ENCODE results near the gene MS4A5. TPM values are rescaled to one million over a fixed set of nuclear protein-coding genes. Genes with fewer than 3 reads are reported as not detected.

MS4A5 gene
- total RNA-seq (2013; cell fraction: nucleolus; rRNA removed), result not detected in 2 replicates
- total RNA-seq (2014; rRNA removed) (not detected in 2 replicates), total RNA-seq (2014; rRNA removed; fragmentation: Illumina TruSeq; extraction: Trizol) (not detected in 2 replicates), total RNA-seq (2021) (not detected in 2 replicates), polyA plus RNA-seq (2011; rRNA removed) (not detected in 2 replicates), polyA plus RNA-seq (2014; fragmentation: Illumina TruSeq; extraction: Trizol) (not detected in 2 replicates), polyA plus RNA-seq (2014; fragmentation: Nextera tagmentation; extraction: Ambion mirVana) (not detected), polyA plus RNA-seq (2014; rRNA removed) (not detected in 2 replicates), polyA plus RNA-seq (2016; fragmentation: Nextera tagmentation; extraction: Ambion mirVana) (not detected), polyA minus RNA-seq (2011; rRNA and poly(A)+ RNA removed) (not detected in 2 replicates), Bru-seq, nascent RNA (percentile 15 among the genes with signal in this experiment), BruChase-seq, experiment 1, labeled RNA remaining after a 6-hour chase (percentile 9 among the genes with signal in this experiment), BruChase-seq, experiment 2, labeled RNA remaining after a 2-hour chase (percentile 17 among the genes with signal in this experiment)
- not detected for polyA plus RNA-seq (2011; ENCODE audit: low read depth)
- not detected in 2 replicates for polyA plus RNA-seq (2011; cell fraction: cytosol; rRNA removed)
- polyA plus RNA-seq (2011; cell fraction: nucleus; rRNA removed), result not detected in 2 replicates
- polyA plus RNA-seq (2012), result not detected in 2 replicates
- not detected in 2 replicates for polyA minus RNA-seq (2011; cell fraction: cytosol; rRNA and poly(A)+ RNA removed)
- not detected in 2 replicates for polyA minus RNA-seq (2011; cell fraction: nucleus; rRNA and poly(A)+ RNA removed)
- long read RNA-seq, experiment 1, result 0 reads
- long read RNA-seq, experiment 2, result 0 reads

GRCh38 chr11:60429272-60429671 lies at the start of gene MS4A5:
MS4A5 (plus strand) TSS chr11:60429572; CDS start chr11:60429675, 103 bp downstream.
- DNase-seq (ENCODE audit: low read depth, low spot score) (no peak), FAIRE-seq (no peak), ATAC-seq (no peak)
- ChIA-PET POLR2A (no interaction called here), SMC1A (ENCODE audit: uncharacterized antibody, unreplicated experiment) (no interaction called here), CTCF (no interaction called here), RAD21 (ENCODE audit: unreplicated experiment) (no interaction called here)
- no peaks in the 10 kb centered on the region for H3K36me3 ChIP-seq (ENCODE audit: control insufficient read depth in 2 of 2, insufficient read depth in 2 of 2, low read length in 1 of 2)
- H3K4me3 ChIP-seq, result no peak within 1 kb of the TSS
- H3K27ac ChIP-seq (ENCODE audit: control insufficient read depth, insufficient read depth), result no peak within 1 kb of the TSS
- no peaks in the 10 kb centered on the region for H4K20me1 ChIP-seq (ENCODE audit: control insufficient read depth, insufficient read depth)
- H3K9me3 ChIP-seq (replicated peaks; ENCODE audit: control insufficient read depth, insufficient read depth, low read length), result no peaks in the 10 kb centered on the region
- no peak within 1 kb of the TSS for H2AFZ ChIP-seq (ENCODE audit: control insufficient read depth, low read depth, low read length)
- no peak within 1 kb of the TSS for H3K4me2 ChIP-seq (ENCODE audit: control insufficient read depth, insufficient read depth)
- no TSS peak for BruUV-seq (replicated peaks)
- H3K9ac ChIP-seq (ENCODE audit: control insufficient read depth, insufficient read depth, low read length), result no peak within 1 kb of the TSS
- no peaks in the 10 kb centered on the region for H3K79me2 ChIP-seq (ENCODE audit: control insufficient read depth, insufficient read depth, low read length)
- intact Hi-C loops (cut with micrococcal nuclease; ENCODE audit: unreplicated experiment), result no loop called here
- no peaks in the 10 kb centered on the region for H3K4me1 ChIP-seq (ENCODE audit: control insufficient read depth, insufficient read depth, low read length)
- no peaks in the 10 kb centered on the region for H3K27me3 ChIP-seq (replicated peaks in 1 of 2; ENCODE audit: control insufficient read depth in 2 of 2, insufficient read depth in 2 of 2, low read length in 1 of 2)
- in situ Hi-C loops (cut with MboI), result no loop called here
- WGBS (ENCODE audit: insufficient coverage, insufficient replicate concordance, low lambda C conversion rate, missing lambda C conversion rate), result 95% methylated on average over 5 of the region's 5 CpGs
- TF ChIP-seq CHD2 (IDR thresholded peaks at IDR 0.05; ENCODE audit: borderline replicate concordance, low read depth, low read length) (no peak), ZBTB33 (IDR thresholded peaks at IDR 0.05) (no peak), JUND (IDR thresholded peaks at IDR 0.05; ENCODE audit: low read depth, low read length) (no peak), E2F8 (IDR thresholded peaks at IDR 0.05; ENCODE audit: low read depth, partially characterized antibody) (no peak), CEBPB (IDR thresholded peaks at IDR 0.05; ENCODE audit: borderline replicate concordance in 1 of 2, low read depth in 2 of 2, low read length in 2 of 2) (no peak), TCF12 (IDR thresholded peaks at IDR 0.05; ENCODE audit: low read depth, low read length) (no peak), ZBTB4 (CRISPR knock-in tag; IDR thresholded peaks at IDR 0.05) (no peak), SMARCA5 (IDR thresholded peaks at IDR 0.05) (no peak), SUZ12 (IDR thresholded peaks at IDR 0.05; ENCODE audit: unreplicated experiment) (no peak), STAT1 (conservative IDR thresholded peaks at IDR 0.05) (no peak)
- TF ChIP-seq, protein P1, sequence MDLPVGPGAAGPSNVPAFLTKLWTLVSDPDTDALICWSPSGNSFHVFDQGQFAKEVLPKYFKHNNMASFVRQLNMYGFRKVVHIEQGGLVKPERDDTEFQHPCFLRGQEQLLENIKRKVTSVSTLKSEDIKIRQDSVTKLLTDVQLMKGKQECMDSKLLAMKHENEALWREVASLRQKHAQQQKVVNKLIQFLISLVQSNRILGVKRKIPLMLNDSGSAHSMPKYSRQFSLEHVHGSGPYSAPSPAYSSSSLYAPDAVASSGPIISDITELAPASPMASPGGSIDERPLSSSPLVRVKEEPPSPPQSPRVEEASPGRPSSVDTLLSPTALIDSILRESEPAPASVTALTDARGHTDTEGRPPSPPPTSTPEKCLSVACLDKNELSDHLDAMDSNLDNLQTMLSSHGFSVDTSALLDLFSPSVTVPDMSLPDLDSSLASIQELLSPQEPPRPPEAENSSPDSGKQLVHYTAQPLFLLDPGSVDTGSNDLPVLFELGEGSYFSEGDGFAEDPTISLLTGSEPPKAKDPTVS (IDR thresholded peaks at IDR 0.05; ENCODE audit: low read depth, low read length), result no peak

All from GM12878 (cell line).